Myocyte (in vitro differentiated cells): ENCODE results near the gene FOXO6. TPM values are rescaled to one million over a fixed set of nuclear protein-coding genes. Genes with fewer than 3 reads are reported as not detected.

ENCODE experiments used
- DNase-seq: peaks from one replicate; pipeline ENCODE4 v3.0.0-alpha.2; 2012; ENCODE audit warnings: low read depth
- total RNA-seq: library from RNA; depleted of rRNA; stranded (reverse); fragments of >200 nt; gene quantifications from 2 replicates; pipeline ENCODE4 v1.2.3, GENCODE V29; 2014

Gene FOXO6
- total RNA-seq, 1 donor from 2014 or later, result 16.0 TPM

GRCh38 chr1:41350055-41350378, 11.2 kb upstream of the FOXO6 start:
- no peak for DNase-seq

- DNase-seq, result no peak
Observed at GRCh38 chr1:41351262-41352151, 9.7 kb upstream of the FOXO6 start.

- peak; percentile 92 for DNase-seq
Observed at GRCh38 chr1:41353744-41354143, 7.5 kb upstream of the FOXO6 start.

GRCh38 chr1:41354956-41355355, 6.3 kb upstream of the FOXO6 start:
- DNase-seq, result no peak

- no peak for DNase-seq
Observed at GRCh38 chr1:41355356-41355755, 5.9 kb upstream of the FOXO6 start.

- no peak for DNase-seq
Observed at GRCh38 chr1:41355761-41356160, 5.5 kb upstream of the FOXO6 start.

GRCh38 chr1:41356752-41357151, 4.5 kb upstream of the FOXO6 start:
- DNase-seq, result no peak

GRCh38 chr1:41357451-41358101, 3.7 kb upstream of the FOXO6 start:
- peak; percentile 77 for DNase-seq

GRCh38 chr1:41358131-41359021, 2.9 kb upstream of the FOXO6 start:
- peak; percentile 89 for DNase-seq

GRCh38 chr1:41359211-41360073, 1.8 kb upstream of the FOXO6 start:
- peak; percentile 93 for DNase-seq

GRCh38 chr1:41360074-41360785, 1.0 kb upstream of the FOXO6 start:
- DNase-seq, result peak; percentile 88

GRCh38 chr1:41361495-41362356, 492 bp downstream of the FOXO6 start:
- no peak for DNase-seq

GRCh38 chr1:41362357-41362721, 1.1 kb downstream of the FOXO6 start:
- DNase-seq, result no peak

GRCh38 chr1:41362749-41363590, 1.7 kb downstream of the FOXO6 start:
- no peak for DNase-seq

- DNase-seq, result no peak
Observed at GRCh38 chr1:41363591-41364320, 2.5 kb downstream of the FOXO6 start.

GRCh38 chr1:41364442-41365319, 3.4 kb downstream of the FOXO6 start:
- DNase-seq, result no peak

- DNase-seq, result no peak
Observed at GRCh38 chr1:41365320-41365633, 4.0 kb downstream of the FOXO6 start.
